ENCODE measurements around the gene PAQR5. TPM values are rescaled to one million over a fixed set of nuclear protein-coding genes. Genes with fewer than 3 reads are reported as not detected.

The PAQR5 gene
- total and polyA plus RNA-seq, 9 of the 15 experiments (the other 6 are each of a cell fraction or from before 2014, with no cell fraction given): 0.04 to 0.08 TPM; not detected in 7

- H3K79me2 ChIP-seq (ENCODE audit: control insufficient read depth, insufficient read depth, low read length): no peaks in the 10 kb centered on the region
Measured at GRCh38 chr15:69315402-69316110, 16.8 kb downstream of the PAQR5 start.

More at GRCh38 chr15:69315402-69316110, 16.8 kb downstream of the PAQR5 start:
- Histone ChIP-seq H3K36me3 (ENCODE audit: control insufficient read depth, insufficient read depth, low read length) (no peaks in the 10 kb centered on the region), H3K4me1 (replicated peaks in 1 of 2; ENCODE audit: control insufficient read depth in 2 of 2, insufficient read depth in 2 of 2, low read length in 2 of 2) (peaks cover 0 to 4% of the 10 kb centered on the region in 2 experiments; a peak in 1 of 5 replicates), H2AFZ (ENCODE audit: low read depth, low read length) (no peak overlapping the region), H3K9me1 (ENCODE audit: control insufficient read depth, insufficient read depth, low read length) (no peaks in the 10 kb centered on the region), H3K9ac (ENCODE audit: insufficient read depth in 1 of 2, low read depth in 2 of 2, low read length in 2 of 2) (no peak overlapping the region), H3K27ac (ENCODE audit: extremely low read depth, low read depth, low read length) (no peak overlapping the region), H4K20me1 (replicated peaks; ENCODE audit: control insufficient read depth, insufficient read depth, low read length) (peaks cover 5% of the 10 kb centered on the region; the same call in 1 of the 2 replicates), H3K27me3 (ENCODE audit: control insufficient read depth in 2 of 2, insufficient read depth in 2 of 2, low read length in 2 of 2) (peaks cover 30 to 63% of the 10 kb centered on the region in 2 experiments), H3K4me2 (ENCODE audit: insufficient read depth, low read length) (no peak overlapping the region), H3K4me3 (no peak overlapping the region), H3K9me3 (replicated peaks; ENCODE audit: control insufficient read depth, insufficient read depth, low read depth, low read length) (no peaks in the 10 kb centered on the region)
- intact Hi-C loops (cut with micrococcal nuclease) (no loop called here), in situ Hi-C loops (cut with MboI) (no loop called here)
- no peak for DNase-seq (ENCODE audit: extremely low read depth in 1 of 4, low spot score in 3 of 4)
- no peak for TF ChIP-seq E2F3 (CRISPR knock-in tag; IDR thresholded peaks at IDR 0.05)
- TF ChIP-seq MCM5 (IDR thresholded peaks at IDR 0.05; ENCODE audit: low read depth): no peak
- no peak for TF ChIP-seq CEBPB (tag; IDR thresholded peaks at IDR 0.05)
- no peak for TF ChIP-seq RBM17 (IDR thresholded peaks at IDR 0.05; ENCODE audit: borderline replicate concordance, low read depth, low read length)
- no peak for TF ChIP-seq TAF7 (tag; IDR thresholded peaks at IDR 0.05)
- TF ChIP-seq TAF15 (IDR thresholded peaks at IDR 0.05; ENCODE audit: low read depth, low read length): no peak
- TF ChIP-seq ZNF140 (CRISPR knock-in tag; IDR thresholded peaks at IDR 0.05): no peak
- no peak for TF ChIP-seq ZNF280B (CRISPR knock-in tag; IDR thresholded peaks at IDR 0.05)
- no peak for TF ChIP-seq MYBL2 (IDR thresholded peaks at IDR 0.05; ENCODE audit: low read depth)
- TF ChIP-seq MYBL2 (CRISPR knock-in tag; IDR thresholded peaks at IDR 0.05; ENCODE audit: borderline replicate concordance): no peak
- no peak for TF ChIP-seq ZNF263 (CRISPR knock-in tag; IDR thresholded peaks at IDR 0.05; ENCODE audit: borderline replicate concordance)
- TF ChIP-seq ZNF589 (CRISPR knock-in tag; IDR thresholded peaks at IDR 0.05; ENCODE audit: low read depth): no peak
- TF ChIP-seq HDGF (IDR thresholded peaks at IDR 0.05): no peak
- TF ChIP-seq HNRNPLL (IDR thresholded peaks at IDR 0.05; ENCODE audit: low read depth, low read length, poor library complexity, severe bottlenecking): no peak
- TF ChIP-seq MYC (IDR thresholded peaks at IDR 0.05; ENCODE audit: low read depth, low read length): no peak
- TF ChIP-seq MYC (CRISPR knock-in tag; IDR thresholded peaks at IDR 0.05; ENCODE audit: borderline replicate concordance, low read depth): no peak
- TF ChIP-seq TEAD1 (CRISPR knock-in tag; IDR thresholded peaks at IDR 0.05): no peak
- TF ChIP-seq SOX6 (IDR thresholded peaks at IDR 0.05): no peak
- no peak for TF ChIP-seq BCL6 (CRISPR knock-in tag; IDR thresholded peaks at IDR 0.05)
- no peak for TF ChIP-seq PRPF4 (IDR thresholded peaks at IDR 0.05; ENCODE audit: insufficient read depth, low read depth, low read length, poor library complexity, severe bottlenecking)
- 1% methylated on average over 9 of the region's 9 CpGs for WGBS (ENCODE audit: insufficient coverage, low coverage, missing lambda C conversion rate)
- FAIRE-seq: no peak
- no peak for ATAC-seq
- ChIA-PET CTCF (ENCODE audit: low intra/inter-chr PET ratio) (no interaction called here), POLR2A (interaction anchor here (0.6 kb wide), 2 partner anchors 79 to 137 kb away, joined by 3 to 4 read pairs; no protein-coding TSS in a partner anchor)
- BruUV-seq (replicated peaks): no TSS peak
